ENCODE results near the gene BCAR3. TPM values are rescaled to one million over a fixed set of nuclear protein-coding genes. Genes with fewer than 3 reads are reported as not detected.

BCAR3 gene
- total RNA-seq, 1 donor from 2014 or later = 14.6 TPM

GRCh38 chr1:93531193-93531592 lies 150.4 kb downstream of the BCAR3 start:
- H3K9me3 ChIP-seq (ENCODE audit: control insufficient read depth in 3 of 3, low read length in 3 of 3) = no peaks in the 10 kb centered on the region
- H3K4me3 ChIP-seq (ENCODE audit: low read length in 3 of 3) = no peak overlapping the region
- H3K36me3 ChIP-seq (ENCODE audit: control insufficient read depth in 3 of 3, insufficient read depth in 3 of 3, low read length in 3 of 3) = peaks cover 0 to 4% (median 0%) of the 10 kb centered on the region in 3 donors
- no peak overlapping the region for H3K9ac ChIP-seq (ENCODE audit: low read depth in 1 of 3, low read length in 3 of 3)
- no peaks in the 10 kb centered on the region for H3K4me1 ChIP-seq (ENCODE audit: control insufficient read depth in 3 of 3, insufficient read depth in 3 of 3, low read length in 3 of 3)
- H3K27ac ChIP-seq (ENCODE audit: low read depth, low read length) = no peak overlapping the region
- H3K27me3 ChIP-seq (ENCODE audit: control insufficient read depth in 3 of 3, insufficient read depth in 3 of 3, low read length in 3 of 3) = no peaks in the 10 kb centered on the region

DNA sequence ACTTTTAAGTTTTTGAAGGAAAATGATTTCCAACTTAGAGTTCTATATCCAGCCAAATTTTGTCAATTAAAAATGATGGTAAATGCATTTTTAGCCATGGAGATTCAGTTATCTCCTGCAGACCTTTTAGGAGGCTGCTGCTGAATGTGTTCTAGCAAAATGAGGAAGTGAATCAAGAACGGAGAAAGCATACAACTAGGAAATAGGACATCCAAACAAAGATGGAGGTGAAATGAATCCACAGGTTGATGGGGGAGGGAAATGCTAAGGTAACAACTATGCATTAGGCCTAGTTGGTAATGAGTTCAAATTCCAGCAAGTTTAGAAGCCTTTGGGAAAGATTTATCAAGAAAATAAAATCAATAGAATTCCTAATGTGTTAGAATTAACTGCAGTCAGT lies 153.2 kb downstream of the BCAR3 start:
- no peaks in the 10 kb centered on the region for H3K9me3 ChIP-seq (ENCODE audit: control insufficient read depth in 3 of 3, low read length in 3 of 3)
- H3K4me1 ChIP-seq (ENCODE audit: control insufficient read depth in 3 of 3, insufficient read depth in 3 of 3, low read length in 3 of 3) = no peaks in the 10 kb centered on the region
- no peak overlapping the region for H3K27ac ChIP-seq (ENCODE audit: low read depth, low read length)
- H3K27me3 ChIP-seq (ENCODE audit: control insufficient read depth in 3 of 3, insufficient read depth in 3 of 3, low read length in 3 of 3) = no peaks in the 10 kb centered on the region
- peaks cover 0 to 4% (median 0%) of the 10 kb centered on the region in 3 donors for H3K36me3 ChIP-seq (ENCODE audit: control insufficient read depth in 3 of 3, insufficient read depth in 3 of 3, low read length in 3 of 3)
- H3K9ac ChIP-seq (ENCODE audit: low read depth in 1 of 3, low read length in 3 of 3) = no peak overlapping the region
- no peak overlapping the region for H3K4me3 ChIP-seq (ENCODE audit: low read length in 3 of 3)

DNA sequence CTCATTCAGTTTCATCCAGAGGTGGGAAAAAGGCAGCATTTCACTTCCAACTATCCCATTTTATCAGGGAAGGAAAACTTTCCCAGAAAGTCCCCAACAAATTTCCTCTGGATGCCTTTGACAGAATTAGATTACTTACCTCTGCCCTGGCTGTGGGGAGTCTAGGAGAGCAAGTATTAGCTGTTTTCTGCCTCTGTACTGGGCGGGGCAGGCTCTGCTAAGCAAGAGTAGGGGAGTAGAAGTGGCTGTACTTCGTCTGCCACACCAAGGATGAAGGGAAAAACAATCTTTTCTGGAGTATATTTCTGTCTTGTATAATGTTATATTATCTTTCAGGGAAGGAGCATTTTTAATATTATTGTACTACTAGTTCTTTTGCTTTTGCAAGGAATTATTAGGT lies 155.2 kb downstream of the BCAR3 start:
- Histone ChIP-seq H3K9me3 (ENCODE audit: control insufficient read depth in 3 of 3, low read length in 3 of 3) (no peaks in the 10 kb centered on the region), H3K4me1 (ENCODE audit: control insufficient read depth in 3 of 3, insufficient read depth in 3 of 3, low read length in 3 of 3) (no peaks in the 10 kb centered on the region), H3K4me3 (ENCODE audit: low read length in 3 of 3) (no peak overlapping the region), H3K27ac (ENCODE audit: low read depth, low read length) (no peak overlapping the region), H3K9ac (ENCODE audit: low read depth in 1 of 3, low read length in 3 of 3) (no peak overlapping the region), H3K36me3 (ENCODE audit: control insufficient read depth in 3 of 3, insufficient read depth in 3 of 3, low read length in 3 of 3) (peaks cover 0 to under 1% (median 0%) of the 10 kb centered on the region in 3 donors), H3K27me3 (ENCODE audit: control insufficient read depth in 3 of 3, insufficient read depth in 3 of 3, low read length in 3 of 3) (no peaks in the 10 kb centered on the region)

- H3K9me3 ChIP-seq (ENCODE audit: control insufficient read depth in 3 of 3, low read length in 3 of 3) = no peaks in the 10 kb centered on the region
- no peak overlapping the region for H3K27ac ChIP-seq (ENCODE audit: low read depth, low read length)
- no peaks in the 10 kb centered on the region for H3K4me1 ChIP-seq (ENCODE audit: control insufficient read depth in 3 of 3, insufficient read depth in 3 of 3, low read length in 3 of 3)
- no peak overlapping the region for H3K9ac ChIP-seq (ENCODE audit: low read depth in 1 of 3, low read length in 3 of 3)
- H3K27me3 ChIP-seq (ENCODE audit: control insufficient read depth in 3 of 3, insufficient read depth in 3 of 3, low read length in 3 of 3) = no peaks in the 10 kb centered on the region
- H3K4me3 ChIP-seq (ENCODE audit: low read length in 3 of 3) = no peak overlapping the region
- no peaks in the 10 kb centered on the region for H3K36me3 ChIP-seq (ENCODE audit: control insufficient read depth in 3 of 3, insufficient read depth in 3 of 3, low read length in 3 of 3)
These were observed 156.2 kb downstream of the BCAR3 start for GRCh38 chr1:93525431-93525830.

- no peak overlapping the region for H3K4me3 ChIP-seq (ENCODE audit: low read length in 3 of 3)
- H3K9me3 ChIP-seq (ENCODE audit: control insufficient read depth in 3 of 3, low read length in 3 of 3) = no peaks in the 10 kb centered on the region
- H3K27me3 ChIP-seq (ENCODE audit: control insufficient read depth in 3 of 3, insufficient read depth in 3 of 3, low read length in 3 of 3) = no peaks in the 10 kb centered on the region
- H3K9ac ChIP-seq (ENCODE audit: low read depth in 1 of 3, low read length in 3 of 3) = no peak overlapping the region
- no peak overlapping the region for H3K27ac ChIP-seq (ENCODE audit: low read depth, low read length)
- H3K4me1 ChIP-seq (ENCODE audit: control insufficient read depth in 3 of 3, insufficient read depth in 3 of 3, low read length in 3 of 3) = no peaks in the 10 kb centered on the region
- no peaks in the 10 kb centered on the region for H3K36me3 ChIP-seq (ENCODE audit: control insufficient read depth in 3 of 3, insufficient read depth in 3 of 3, low read length in 3 of 3)
These were observed 158.9 kb downstream of the BCAR3 start for GRCh38 chr1:93522721-93523120.

GRCh38 chr1:93521618-93522017 lies 160.0 kb downstream of the BCAR3 start:
- H3K4me1 ChIP-seq (ENCODE audit: control insufficient read depth in 3 of 3, insufficient read depth in 3 of 3, low read length in 3 of 3) = no peaks in the 10 kb centered on the region
- no peak overlapping the region for H3K4me3 ChIP-seq (ENCODE audit: low read length in 3 of 3)
- no peaks in the 10 kb centered on the region for H3K36me3 ChIP-seq (ENCODE audit: control insufficient read depth in 3 of 3, insufficient read depth in 3 of 3, low read length in 3 of 3)

DNA sequence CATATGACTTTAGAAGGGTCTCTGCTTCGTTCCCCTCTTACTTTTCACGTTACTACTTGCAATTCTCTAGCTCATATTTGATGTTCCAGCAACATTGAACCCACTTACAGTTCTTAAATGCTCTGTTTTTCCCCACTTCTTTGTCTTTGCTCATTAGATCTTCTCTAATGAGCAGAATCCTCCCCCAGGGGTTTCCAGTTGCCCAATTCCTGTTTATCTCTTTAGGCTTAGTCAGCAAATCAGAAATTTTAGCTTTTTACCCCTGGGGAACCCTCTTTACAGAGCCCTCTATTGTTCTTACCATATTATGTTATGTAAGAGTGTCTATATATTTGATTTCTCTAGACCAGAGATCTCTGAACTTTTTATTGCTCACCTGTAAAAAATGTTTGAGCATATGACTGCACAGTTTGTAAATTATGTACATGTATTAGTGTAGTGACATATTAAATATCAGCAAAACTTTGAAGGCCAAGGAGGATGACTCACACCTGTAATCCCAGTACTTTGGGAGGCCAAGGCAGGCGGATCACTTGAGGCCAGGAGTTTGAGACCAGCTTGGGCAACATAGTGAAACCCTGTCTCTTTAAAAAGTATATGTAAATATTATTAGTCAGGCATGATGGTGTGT lies 162.3 kb downstream of the BCAR3 start:
- no peaks in the 10 kb centered on the region for H3K9me3 ChIP-seq (ENCODE audit: control insufficient read depth in 3 of 3, low read length in 3 of 3)
- no peak overlapping the region for H3K9ac ChIP-seq (ENCODE audit: low read depth in 1 of 3, low read length in 3 of 3)
- H3K27me3 ChIP-seq (ENCODE audit: control insufficient read depth in 3 of 3, insufficient read depth in 3 of 3, low read length in 3 of 3) = no peaks in the 10 kb centered on the region
- no peaks in the 10 kb centered on the region for H3K36me3 ChIP-seq (ENCODE audit: control insufficient read depth in 3 of 3, insufficient read depth in 3 of 3, low read length in 3 of 3)
- H3K4me1 ChIP-seq (ENCODE audit: control insufficient read depth in 3 of 3, insufficient read depth in 3 of 3, low read length in 3 of 3) = no peaks in the 10 kb centered on the region
- H3K4me3 ChIP-seq (ENCODE audit: low read length in 3 of 3) = no peak overlapping the region
- H3K27ac ChIP-seq (ENCODE audit: low read depth, low read length) = no peak overlapping the region

More at GRCh38 chr1:93521618-93522017, 160.0 kb downstream of the BCAR3 start:
- Histone ChIP-seq H3K27ac (ENCODE audit: low read depth, low read length) (no peak overlapping the region), H3K27me3 (ENCODE audit: control insufficient read depth in 3 of 3, insufficient read depth in 3 of 3, low read length in 3 of 3) (no peaks in the 10 kb centered on the region), H3K9ac (ENCODE audit: low read depth in 1 of 3, low read length in 3 of 3) (no peak overlapping the region), H3K9me3 (ENCODE audit: control insufficient read depth in 3 of 3, low read length in 3 of 3) (no peaks in the 10 kb centered on the region)

DNA sequence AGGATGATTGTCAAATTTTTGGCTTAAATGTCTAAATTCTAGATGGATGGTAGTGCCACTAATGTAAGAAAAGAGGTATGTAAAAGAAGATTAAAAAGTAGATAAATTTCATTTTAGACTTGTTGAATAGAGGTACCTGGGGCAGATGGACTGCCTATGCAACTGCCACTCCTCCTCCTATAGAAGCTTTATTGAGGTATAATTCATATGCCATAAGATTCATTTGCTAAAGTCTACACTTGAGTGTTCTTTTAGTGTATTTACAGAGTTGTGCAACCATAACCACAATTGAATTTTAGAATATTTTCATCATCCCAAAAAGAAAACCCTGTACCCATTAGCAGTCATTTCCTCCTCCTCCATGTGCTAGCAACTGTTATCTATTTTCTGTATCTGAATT lies 163.1 kb downstream of the BCAR3 start:
- no peak overlapping the region for H3K9ac ChIP-seq (ENCODE audit: low read depth in 1 of 3, low read length in 3 of 3)
- no peaks in the 10 kb centered on the region for H3K27me3 ChIP-seq (ENCODE audit: control insufficient read depth in 3 of 3, insufficient read depth in 3 of 3, low read length in 3 of 3)
- no peaks in the 10 kb centered on the region for H3K9me3 ChIP-seq (ENCODE audit: control insufficient read depth in 3 of 3, low read length in 3 of 3)
- H3K4me3 ChIP-seq (ENCODE audit: low read length in 3 of 3) = no peak overlapping the region
- no peaks in the 10 kb centered on the region for H3K4me1 ChIP-seq (ENCODE audit: control insufficient read depth in 3 of 3, insufficient read depth in 3 of 3, low read length in 3 of 3)
- H3K36me3 ChIP-seq (ENCODE audit: control insufficient read depth in 3 of 3, insufficient read depth in 3 of 3, low read length in 3 of 3) = no peaks in the 10 kb centered on the region
- no peak overlapping the region for H3K27ac ChIP-seq (ENCODE audit: low read depth, low read length)

- Histone ChIP-seq H3K27ac (ENCODE audit: low read depth, low read length) (no peak overlapping the region), H3K4me3 (ENCODE audit: low read length in 3 of 3) (no peak overlapping the region), H3K4me1 (ENCODE audit: control insufficient read depth in 3 of 3, insufficient read depth in 3 of 3, low read length in 3 of 3) (no peaks in the 10 kb centered on the region), H3K36me3 (ENCODE audit: control insufficient read depth in 3 of 3, insufficient read depth in 3 of 3, low read length in 3 of 3) (no peaks in the 10 kb centered on the region), H3K27me3 (ENCODE audit: control insufficient read depth in 3 of 3, insufficient read depth in 3 of 3, low read length in 3 of 3) (no peaks in the 10 kb centered on the region), H3K9ac (ENCODE audit: low read depth in 1 of 3, low read length in 3 of 3) (no peak overlapping the region), H3K9me3 (ENCODE audit: control insufficient read depth in 3 of 3, low read length in 3 of 3) (no peaks in the 10 kb centered on the region)
These were observed 165.5 kb downstream of the BCAR3 start for GRCh38 chr1:93516164-93516563.

Measured in skeletal muscle tissue (tissue), 4 donors.